ENCODE measurements around the gene COX6B2.

- TF ChIP-seq TBX3 (IDR thresholded peaks at IDR 0.05; ENCODE audit: borderline replicate concordance) (no peak), GABPB1 (CRISPR knock-in tag; IDR thresholded peaks at IDR 0.05) (no peak), PPARG (CRISPR knock-in tag; conservative IDR thresholded peaks at IDR 0.05) (no peak), ZBTB14 (CRISPR knock-in tag; IDR thresholded peaks at IDR 0.05) (no peak), ZFP41 (CRISPR knock-in tag; IDR thresholded peaks at IDR 0.05; ENCODE audit: borderline replicate concordance) (no peak), CTCF (CRISPR knock-in tag; IDR thresholded peaks at IDR 0.05) (no peak), ZBTB43 (CRISPR knock-in tag; conservative IDR thresholded peaks at IDR 0.05) (no peak), ARNT (IDR thresholded peaks at IDR 0.05) (no peak), GZF1 (CRISPR knock-in tag; IDR thresholded peaks at IDR 0.05) (no peak), TP53 (CRISPR knock-in tag; conservative IDR thresholded peaks at IDR 0.05) (no peak)
Measured at GRCh38 chr19:55392820-55393761, 38.6 kb upstream of the COX6B2 start.

Measured in HepG2 (cell line).